ENCODE results near the gene MBLAC1. TPM values are rescaled to one million over a fixed set of nuclear protein-coding genes. Genes with fewer than 3 reads are reported as not detected.
A peak's percentile ranks its signal among the peaks of the same experiment; 100 is the strongest.

The MBLAC1 gene
- total RNA-seq, 1 experiment from 2014 or later: 2.9 TPM

- in situ Hi-C loops (cut with HindIII; ENCODE audit: low sequenced_read_pairs): no loop called here
- peak; percentile 34 for DNase-seq (ENCODE audit: low spot score)
Observed at GRCh38 chr7:100093925-100094486, 32.8 kb upstream of the MBLAC1 start.

GRCh38 chr7:100095289-100095688 is 31.5 kb upstream of the MBLAC1 start:
- no peak for DNase-seq (ENCODE audit: low spot score)
- in situ Hi-C loops (cut with HindIII; ENCODE audit: low sequenced_read_pairs): no loop called here

GRCh38 chr7:100095704-100096103 is 31.1 kb upstream of the MBLAC1 start:
- in situ Hi-C loops (cut with HindIII; ENCODE audit: low sequenced_read_pairs): no loop called here

GRCh38 chr7:100098913-100099312 is 27.9 kb upstream of the MBLAC1 start:
- in situ Hi-C loops (cut with HindIII; ENCODE audit: low sequenced_read_pairs): no loop called here

More at GRCh38 chr7:100095704-100096103, 31.1 kb upstream of the MBLAC1 start:
- DNase-seq (ENCODE audit: low spot score): no peak

GRCh38 chr7:100099452-100099851 is 27.3 kb upstream of the MBLAC1 start:
- in situ Hi-C loops (cut with HindIII; ENCODE audit: low sequenced_read_pairs): no loop called here

More at GRCh38 chr7:100098913-100099312, 27.9 kb upstream of the MBLAC1 start:
- no peak for DNase-seq (ENCODE audit: low spot score)

GRCh38 chr7:100100420-100101015 is 26.2 kb upstream of the MBLAC1 start:
- in situ Hi-C loops (cut with HindIII; ENCODE audit: low sequenced_read_pairs): no loop called here
- peak; percentile 89 for DNase-seq (ENCODE audit: low spot score)

More at GRCh38 chr7:100099452-100099851, 27.3 kb upstream of the MBLAC1 start:
- no peak for DNase-seq (ENCODE audit: low spot score)

- peak; percentile 99 for DNase-seq (ENCODE audit: low spot score)
- in situ Hi-C loops (cut with HindIII; ENCODE audit: low sequenced_read_pairs): no loop called here
Observed at GRCh38 chr7:100101016-100101862, 25.5 kb upstream of the MBLAC1 start, which contains the start of the genes AP4M1 and MCM7. Gene AP4M1, plus strand, starts transcription at chr7:100101643. Its CDS starts 72 bp downstream, at chr7:100101715. Gene MCM7, minus strand, starts transcription at chr7:100101397. Its CDS starts 103 bp downstream, at chr7:100101294.

- in situ Hi-C loops (cut with HindIII; ENCODE audit: low sequenced_read_pairs): no loop called here
- no peak for DNase-seq (ENCODE audit: low spot score)
Observed at GRCh38 chr7:100102950-100103840, 23.6 kb upstream of the MBLAC1 start.

GRCh38 chr7:100105534-100105933 is 21.2 kb upstream of the MBLAC1 start:
- in situ Hi-C loops (cut with HindIII; ENCODE audit: low sequenced_read_pairs): no loop called here
- no peak for DNase-seq (ENCODE audit: low spot score)

- in situ Hi-C loops (cut with HindIII; ENCODE audit: low sequenced_read_pairs): no loop called here
- no peak for DNase-seq (ENCODE audit: low spot score)
Observed at GRCh38 chr7:100106633-100107032, 20.1 kb upstream of the MBLAC1 start.

GRCh38 chr7:100107125-100107737 is 19.5 kb upstream of the MBLAC1 start:
- DNase-seq (ENCODE audit: low spot score): no peak
- in situ Hi-C loops (cut with HindIII; ENCODE audit: low sequenced_read_pairs): no loop called here

GRCh38 chr7:100107890-100108289 is 18.9 kb upstream of the MBLAC1 start:
- DNase-seq (ENCODE audit: low spot score): no peak

GRCh38 chr7:100109521-100110163 is 17.1 kb upstream of the MBLAC1 start:
- no peak for DNase-seq (ENCODE audit: low spot score)
- in situ Hi-C loops (cut with HindIII; ENCODE audit: low sequenced_read_pairs): no loop called here

More at GRCh38 chr7:100107890-100108289, 18.9 kb upstream of the MBLAC1 start:
- in situ Hi-C loops (cut with HindIII; ENCODE audit: low sequenced_read_pairs): no loop called here

GRCh38 chr7:100111156-100111555 is 15.6 kb upstream of the MBLAC1 start:
- DNase-seq (ENCODE audit: low spot score): no peak
- in situ Hi-C loops (cut with HindIII; ENCODE audit: low sequenced_read_pairs): no loop called here

- DNase-seq (ENCODE audit: low spot score): no peak
- in situ Hi-C loops (cut with HindIII; ENCODE audit: low sequenced_read_pairs): no loop called here
Observed at GRCh38 chr7:100111914-100112313, 14.9 kb upstream of the MBLAC1 start.

- no peak for DNase-seq (ENCODE audit: low spot score)
- in situ Hi-C loops (cut with HindIII; ENCODE audit: low sequenced_read_pairs): no loop called here
Observed at GRCh38 chr7:100115026-100115425, 11.7 kb upstream of the MBLAC1 start.

- in situ Hi-C loops (cut with HindIII; ENCODE audit: low sequenced_read_pairs): no loop called here
- no peak for DNase-seq (ENCODE audit: low spot score)
Observed at GRCh38 chr7:100118388-100119071, 8.2 kb upstream of the MBLAC1 start.
